ENCODE results near the gene RCAN1.

DNA sequence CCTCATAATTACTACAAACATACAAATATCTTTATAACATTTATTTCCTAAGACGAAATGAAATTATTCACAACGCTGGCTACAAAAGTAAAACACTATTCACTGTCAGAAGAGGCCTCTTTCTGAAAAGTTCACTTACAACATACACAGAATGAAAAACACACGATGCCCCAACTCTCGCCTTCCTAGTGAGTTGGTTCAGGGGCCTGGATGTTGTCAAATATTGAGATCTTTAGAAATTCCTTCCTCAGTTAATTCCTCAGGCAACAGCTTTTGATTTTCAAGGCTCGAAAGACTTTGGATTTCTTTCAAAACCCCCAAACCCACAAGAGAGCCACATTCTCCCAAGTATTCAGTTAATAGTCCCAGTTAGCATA lies 88.7 kb downstream of the RCAN1 start:
- no peak for TF ChIP-seq CTCF (IDR thresholded peaks at IDR 0.05)
- TF ChIP-seq POLR2A (IDR thresholded peaks at IDR 0.05), result no peak
